ENCODE measurements around the gene LTO1.

The LTO1 gene

GRCh38 chr11:69639831-69640230, 35.3 kb downstream of the LTO1 start:
- TF ChIP-seq CTCF (conservative IDR thresholded peaks at IDR 0.05; ENCODE audit: low read length) = no peak
- peak overlapping the region; percentile 98 for H3K4me3 ChIP-seq (ENCODE audit: low read length)
- no peak for DNase-seq (ENCODE audit: low read depth)

- peak; percentile 97 for DNase-seq (ENCODE audit: low read depth)
- TF ChIP-seq CTCF (conservative IDR thresholded peaks at IDR 0.05; ENCODE audit: low read length) = no peak
- peak overlapping the region; percentile 98 for H3K4me3 ChIP-seq (ENCODE audit: low read length)
These were observed 36.0 kb downstream of the LTO1 start for GRCh38 chr11:69638941-69639681.

- no peak for TF ChIP-seq CTCF (conservative IDR thresholded peaks at IDR 0.05; ENCODE audit: low read length)
- peak overlapping the region; percentile 98 for H3K4me3 ChIP-seq (ENCODE audit: low read length)
- peak; percentile 72 for DNase-seq (ENCODE audit: low read depth)
These were observed 36.9 kb downstream of the LTO1 start for GRCh38 chr11:69637941-69638871.

- TF ChIP-seq CTCF (conservative IDR thresholded peaks at IDR 0.05; ENCODE audit: low read length) = no peak
- H3K4me3 ChIP-seq (ENCODE audit: low read length) = peak overlapping the region; percentile 98
- DNase-seq (ENCODE audit: low read depth) = no peak
These were observed 37.8 kb downstream of the LTO1 start for GRCh38 chr11:69637198-69637940.

- peak; percentile 94 for DNase-seq (ENCODE audit: low read depth)
- H3K4me3 ChIP-seq (ENCODE audit: low read length) = peak overlapping the region; percentile 50
- TF ChIP-seq CTCF (conservative IDR thresholded peaks at IDR 0.05; ENCODE audit: low read length) = no peak
These were observed 38.5 kb downstream of the LTO1 start for GRCh38 chr11:69636512-69637197.

GRCh38 chr11:69635804-69636511, 39.2 kb downstream of the LTO1 start:
- DNase-seq (ENCODE audit: low read depth) = no peak
- TF ChIP-seq CTCF (conservative IDR thresholded peaks at IDR 0.05; ENCODE audit: low read length) = no peak
- H3K4me3 ChIP-seq (ENCODE audit: low read length) = peak overlapping the region; percentile 49

Data from AG10803 (cell line).